Measurements from ENCODE around the gene GREM2. TPM values are rescaled to one million over a fixed set of nuclear protein-coding genes. Genes with fewer than 3 reads are reported as not detected.

The GREM2 gene
- total RNA-seq, 1 experiment from 2014 or later, result 0.17 TPM

GRCh38 chr1:240517891-240518290, 94.1 kb downstream of the GREM2 start:
- no peak for DNase-seq (ENCODE audit: low spot score)
- Mint-ChIP-seq H3K4me3 (no peak overlapping the region), H3K4me1 (peaks cover 9% of the 10 kb centered on the region), H3K27me3 (ENCODE audit: low read depth) (no peaks in the 10 kb centered on the region), H3K36me3 (no peaks in the 10 kb centered on the region), H3K9me3 (no peaks in the 10 kb centered on the region), H3K27ac (no peak overlapping the region)
- no peak for TF ChIP-seq CREB1 (CRISPR knock-in tag; IDR thresholded peaks at IDR 0.05)
- no peak for TF ChIP-seq TEAD1 (CRISPR knock-in tag; IDR thresholded peaks at IDR 0.05)
- no peak for TF ChIP-seq AR (CRISPR knock-in tag; IDR thresholded peaks at IDR 0.05)
- no peak for TF ChIP-seq NR3C1 (CRISPR knock-in tag; conservative IDR thresholded peaks at IDR 0.05; ENCODE audit: low read depth)
- no peak for TF ChIP-seq OVOL2 (CRISPR knock-in tag; IDR thresholded peaks at IDR 0.05; ENCODE audit: borderline replicate concordance)
- TF ChIP-seq PRDM15 (CRISPR knock-in tag; IDR thresholded peaks at IDR 0.05), result no peak
- no peak for TF ChIP-seq ZNF425 (CRISPR knock-in tag; conservative IDR thresholded peaks at IDR 0.05)
- TF ChIP-seq ATF1 (CRISPR knock-in tag; IDR thresholded peaks at IDR 0.05), result no peak
- no peak for TF ChIP-seq MYBL2 (CRISPR knock-in tag; IDR thresholded peaks at IDR 0.05)
- no peak for ATAC-seq
- POLR2A ChIA-PET, result interaction anchor here (0.8 kb wide), 1 partner anchor 8 kb away, joined by 3 read pairs; no protein-coding TSS in a partner anchor
- CTCF ChIA-PET, result no interaction called here

- no peaks in the 10 kb centered on the region for H3K9me3 Mint-ChIP-seq
- ATAC-seq (no peak), DNase-seq (ENCODE audit: low spot score) (no peak)
- no peak overlapping the region for H3K27ac Mint-ChIP-seq
- H3K27me3 Mint-ChIP-seq (ENCODE audit: low read depth), result no peaks in the 10 kb centered on the region
- H3K4me3 Mint-ChIP-seq, result no peak overlapping the region
- ChIA-PET CTCF (no interaction called here), POLR2A (no interaction called here)
- H3K4me1 Mint-ChIP-seq, result peaks cover 2% of the 10 kb centered on the region; the same call in 1 of the 2 replicates
- H3K36me3 Mint-ChIP-seq, result no peaks in the 10 kb centered on the region
- no peak for TF ChIP-seq IRF2 (CRISPR knock-in tag; IDR thresholded peaks at IDR 0.05; ENCODE audit: borderline replicate concordance, low read depth)
- TF ChIP-seq SOX15 (CRISPR knock-in tag; IDR thresholded peaks at IDR 0.05), result no peak
- TF ChIP-seq GABPB1 (CRISPR knock-in tag; IDR thresholded peaks at IDR 0.05), result no peak
- TF ChIP-seq CREB1 (CRISPR knock-in tag; IDR thresholded peaks at IDR 0.05), result no peak
- TF ChIP-seq AR (CRISPR knock-in tag; IDR thresholded peaks at IDR 0.05), result no peak
- no peak for TF ChIP-seq IRF1 (CRISPR knock-in tag; IDR thresholded peaks at IDR 0.05)
Observed at GRCh38 chr1:240516069-240516468, 95.9 kb downstream of the GREM2 start.

Data from WTC11 (cell line).